ENCODE results near the gene GABRB1. TPM values are rescaled to one million over a fixed set of nuclear protein-coding genes. Genes with fewer than 3 reads are reported as not detected.

The GABRB1 gene
- total RNA-seq, 4 donors from 2014 or later = not detected

GRCh38 chr4:47330866-47331265, 299.5 kb downstream of the GABRB1 start:
- H3K4me3 ChIP-seq (ENCODE audit: low read depth, poor library complexity, severe bottlenecking) = no peak overlapping the region
- no peak for TF ChIP-seq POLR2A (IDR thresholded peaks at IDR 0.05)
- no peak for TF ChIP-seq CTCF (IDR thresholded peaks at IDR 0.05)
- intact Hi-C loops (cut with DNase I; ENCODE audit: low total_unique reads) = no loop called here
- no peak for DNase-seq (ENCODE audit: low spot score in 2 of 2)

- DNase-seq (ENCODE audit: low spot score in 2 of 2) = no peak
- 57 to 61% methylated on average over 3 of the region's 3 CpGs for WGBS, 2 donors
- H3K4me3 ChIP-seq (ENCODE audit: low read depth, poor library complexity, severe bottlenecking) = no peak overlapping the region
- TF ChIP-seq CTCF (IDR thresholded peaks at IDR 0.05) (no peak), POLR2A (IDR thresholded peaks at IDR 0.05) (no peak)
- intact Hi-C loops (cut with DNase I; ENCODE audit: low total_unique reads) = no loop called here
These were observed 303.3 kb downstream of the GABRB1 start for GRCh38 chr4:47334652-47335051.

GRCh38 chr4:47337893-47338292, 306.5 kb downstream of the GABRB1 start:
- no peak for TF ChIP-seq CTCF (IDR thresholded peaks at IDR 0.05)
- TF ChIP-seq POLR2A (IDR thresholded peaks at IDR 0.05) = no peak
- H3K4me3 ChIP-seq (ENCODE audit: low read depth, poor library complexity, severe bottlenecking) = no peak overlapping the region
- DNase-seq (ENCODE audit: low spot score in 2 of 2) = no peak
- 60 to 77% methylated on average over 2 of the region's 2 CpGs for WGBS, 2 donors
- intact Hi-C loops (cut with DNase I; ENCODE audit: low total_unique reads) = no loop called here

GRCh38 chr4:47340914-47341313, 309.5 kb downstream of the GABRB1 start:
- WGBS, 2 donors = 73 to 74% methylated on average over 2 of the region's 2 CpGs
- TF ChIP-seq POLR2A (IDR thresholded peaks at IDR 0.05) = no peak
- H3K4me3 ChIP-seq (ENCODE audit: low read depth, poor library complexity, severe bottlenecking) = no peak overlapping the region
- intact Hi-C loops (cut with DNase I; ENCODE audit: low total_unique reads) = no loop called here
- no peak for DNase-seq (ENCODE audit: low spot score in 2 of 2)

GRCh38 chr4:47342796-47343195, 311.4 kb downstream of the GABRB1 start:
- intact Hi-C loops (cut with DNase I; ENCODE audit: low total_unique reads) = no loop called here
- no peak for TF ChIP-seq POLR2A (IDR thresholded peaks at IDR 0.05)
- TF ChIP-seq CTCF (IDR thresholded peaks at IDR 0.05) = no peak
- DNase-seq (ENCODE audit: low spot score in 2 of 2) = no peak
- H3K4me3 ChIP-seq (ENCODE audit: low read depth, poor library complexity, severe bottlenecking) = no peak overlapping the region
- WGBS, 2 donors = 56 to 77% methylated on average over 4 of the region's 4 CpGs

- WGBS, 2 donors = 90 to 94% methylated on average over 4 of the region's 4 CpGs
- H3K4me3 ChIP-seq (ENCODE audit: low read depth, poor library complexity, severe bottlenecking) = no peak overlapping the region
- no peak for TF ChIP-seq POLR2A (IDR thresholded peaks at IDR 0.05)
- TF ChIP-seq CTCF (IDR thresholded peaks at IDR 0.05) = no peak
- no peak for DNase-seq (ENCODE audit: low spot score in 2 of 2)
- intact Hi-C loops (cut with DNase I; ENCODE audit: low total_unique reads) = no loop called here
These were observed 318.0 kb downstream of the GABRB1 start for GRCh38 chr4:47349326-47349725.
